NCI-H146 treated with DMSO at 0.1 percent for 48 hours (cell line): ENCODE measurements around the gene TDRD3.
"Not testable (repeated sequence)": the region's sequence is repeated elsewhere in the genome, so short reads cannot be mapped to it uniquely, and the experiment has no call there.

Experiments
- DNase-seq: peaks from one replicate; lab custom pipeline; 2025; ENCODE audit not compliant: unreplicated experiment; lab: John Stamatoyannopoulos, UW

TDRD3 gene

DNA sequence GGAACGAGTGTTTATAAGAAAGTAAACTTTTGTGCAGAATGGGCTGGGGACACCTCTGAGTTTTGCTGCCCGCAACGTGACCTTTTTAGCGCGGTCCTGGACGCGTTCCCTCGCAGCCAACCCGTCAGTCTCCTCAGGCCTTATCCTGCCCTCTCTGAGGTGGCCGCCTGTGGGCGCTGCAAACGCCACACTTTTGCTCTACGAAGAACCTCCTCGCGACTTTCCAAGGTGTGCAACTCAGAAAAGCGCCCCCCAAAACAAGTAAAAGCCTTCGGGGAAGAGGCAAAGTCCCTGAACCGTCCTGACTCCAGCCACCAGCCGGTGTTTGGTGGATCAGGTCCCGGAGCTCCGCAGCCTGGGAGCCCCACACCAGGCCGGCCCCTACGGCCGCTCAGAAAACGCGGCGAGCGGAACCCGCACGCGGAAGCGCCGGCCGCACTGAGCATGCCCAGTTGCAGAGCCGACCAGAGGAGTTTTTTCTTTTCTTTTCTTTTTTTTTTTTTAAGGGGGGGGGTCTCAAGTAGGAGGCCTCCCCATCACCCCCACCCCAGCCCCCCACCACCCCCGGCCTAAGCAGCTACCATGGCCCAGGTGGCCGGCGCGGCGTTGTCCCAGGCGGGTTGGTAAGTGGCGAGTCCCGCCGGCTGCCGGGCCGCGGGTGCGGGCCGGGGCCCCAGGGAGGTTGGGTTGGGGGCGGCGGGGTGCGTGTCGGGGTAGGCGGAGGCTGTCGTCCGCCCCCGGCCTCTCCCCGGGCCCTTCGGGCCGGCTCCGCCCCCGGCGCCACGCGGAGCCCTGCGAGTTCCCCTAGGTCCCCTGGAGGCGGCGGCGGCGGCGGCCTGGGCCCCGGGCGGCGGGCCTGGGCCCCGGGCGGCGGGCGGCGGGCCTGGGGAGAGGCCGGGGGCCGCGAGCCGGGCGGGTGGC is at the start of gene TDRD3:
Gene TDRD3 (plus strand): TSS at position 438 of the 921 bp plus-strand sequence. CDS start 145 bp downstream, at position 583.
- DNase-seq = peak; percentile 73

DNA sequence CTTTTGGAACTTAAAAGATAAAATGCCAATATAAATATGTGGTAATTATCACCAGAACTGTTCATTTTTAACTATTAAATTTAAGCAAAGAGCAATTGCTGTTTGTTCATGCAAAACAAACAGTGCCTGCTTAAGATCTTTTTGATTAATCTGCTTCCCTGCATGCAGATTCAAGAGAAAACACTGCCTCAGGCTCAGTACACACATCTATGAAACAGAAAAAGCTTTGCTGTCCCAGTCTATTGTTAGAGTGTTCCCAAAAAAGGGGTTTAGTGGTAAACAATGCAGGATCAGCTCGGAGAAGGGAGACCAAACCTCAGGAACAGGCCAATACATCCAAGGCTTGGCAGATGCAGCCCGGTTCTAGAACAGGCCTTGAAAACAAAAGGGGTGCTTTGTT is 49.3 kb upstream of the TDRD3 start:
- DNase-seq = no peak

DNA sequence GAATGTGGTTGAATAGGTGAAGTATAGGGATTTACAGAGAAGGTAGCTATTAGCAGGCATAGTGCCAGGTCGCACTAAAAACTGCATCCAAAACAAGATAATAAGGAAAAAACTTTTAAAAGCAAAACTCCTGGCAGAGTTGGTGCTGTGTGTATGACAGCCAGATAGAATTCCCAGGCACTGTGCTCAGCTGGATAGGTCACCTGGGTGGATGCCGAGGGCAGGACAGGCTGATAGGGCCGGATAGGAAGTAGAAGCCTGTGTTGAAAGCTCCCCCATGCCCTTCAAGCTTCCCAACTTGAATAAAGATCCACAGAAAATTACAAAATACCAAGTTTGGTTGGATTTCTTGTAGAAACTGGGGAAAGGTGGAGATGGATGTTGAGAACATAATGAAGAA is 48.9 kb upstream of the TDRD3 start:
- no peak for DNase-seq

DNA sequence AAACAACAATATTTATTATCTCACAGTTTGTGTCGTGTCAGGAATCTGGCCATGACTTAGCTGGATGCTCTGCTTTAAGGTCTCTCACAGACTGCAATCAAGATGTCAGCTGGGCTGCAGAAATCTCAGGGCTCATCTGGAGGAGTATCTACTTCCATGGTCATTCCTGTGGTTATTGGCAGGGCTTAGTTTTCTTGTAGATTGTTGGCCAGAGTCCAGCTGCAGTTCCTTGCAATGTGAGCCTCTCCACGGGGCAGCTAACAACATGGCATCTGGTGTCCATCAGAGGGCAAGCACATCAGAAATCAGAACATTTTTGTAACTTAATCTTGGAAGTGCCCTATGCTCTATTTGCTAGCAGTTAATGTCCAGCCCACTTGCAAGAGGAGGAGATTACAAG is 45.7 kb upstream of the TDRD3 start:
- no peak for DNase-seq

DNA sequence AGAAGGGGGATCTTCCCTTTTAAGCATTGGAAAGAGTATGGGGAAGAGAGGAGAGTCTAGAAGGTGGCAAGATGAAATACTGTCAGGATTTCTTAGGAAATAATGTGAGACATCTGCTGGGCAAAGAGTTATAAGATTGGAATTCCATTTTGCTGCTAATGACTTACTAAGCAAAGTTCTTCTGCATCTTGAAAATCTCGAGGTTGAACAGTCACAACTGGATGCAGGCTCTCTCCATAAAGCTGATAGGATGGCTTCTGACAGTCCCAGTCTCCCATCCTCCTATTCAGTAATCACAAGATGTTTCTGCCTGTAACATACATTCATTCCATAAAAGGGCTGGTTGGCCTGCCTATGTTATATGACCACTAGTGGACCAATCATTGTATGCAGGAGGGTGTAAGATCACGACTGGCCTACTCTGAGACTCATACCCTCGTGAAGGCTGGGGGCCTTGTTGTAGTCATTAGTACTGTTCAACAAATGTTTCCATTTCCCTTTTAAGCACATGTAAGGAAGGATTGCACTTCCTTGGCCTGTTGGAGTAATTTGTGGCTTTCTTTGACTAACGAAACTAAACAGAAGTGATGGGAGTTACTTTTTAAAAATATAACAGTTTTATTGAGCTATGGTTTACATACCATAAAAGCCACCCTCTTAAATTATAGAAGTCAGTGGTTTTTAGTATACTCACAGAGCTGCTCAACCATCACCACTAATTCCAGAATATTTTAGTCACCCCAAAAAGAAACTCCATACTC is 45.0 kb upstream of the TDRD3 start:
- DNase-seq = no peak

DNA sequence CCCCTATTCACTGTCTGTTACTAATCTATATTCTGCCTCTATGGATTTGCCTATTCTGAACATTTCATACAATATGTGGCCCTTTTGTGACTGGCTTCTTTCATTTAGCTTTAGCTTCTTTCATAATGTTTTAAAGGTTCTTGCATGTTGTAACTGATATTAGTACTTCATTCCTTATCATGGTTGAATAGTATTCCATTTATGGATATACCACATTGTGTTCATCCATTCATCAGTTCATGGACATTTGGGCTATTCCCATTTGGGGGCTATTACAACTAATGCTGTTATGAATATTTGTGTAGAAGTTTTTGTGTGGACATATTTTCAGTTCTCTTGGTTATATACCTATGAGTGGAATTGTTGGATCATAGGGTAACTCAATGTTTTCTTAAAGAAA is 44.4 kb upstream of the TDRD3 start:
- no peak for DNase-seq

DNA sequence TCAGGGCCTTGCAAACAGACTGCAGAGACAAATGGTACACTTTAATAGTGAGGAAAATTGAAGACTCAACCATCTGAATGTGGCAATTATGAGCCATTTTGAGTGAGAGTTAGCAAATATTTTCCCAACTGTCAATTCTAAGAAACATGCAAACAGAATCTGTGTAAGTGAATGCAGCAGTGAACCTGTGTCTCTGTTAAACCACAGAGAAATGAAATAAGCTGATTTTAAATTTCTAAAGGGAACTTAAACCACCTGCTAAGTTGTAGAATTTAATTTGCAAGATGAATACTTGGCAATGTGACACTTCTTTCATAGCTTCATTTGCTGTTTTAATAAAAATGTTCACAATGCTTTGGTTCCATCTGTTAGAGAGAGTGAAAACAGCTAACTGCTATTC is 42.0 kb upstream of the TDRD3 start:
- peak; percentile 17 for DNase-seq

DNA sequence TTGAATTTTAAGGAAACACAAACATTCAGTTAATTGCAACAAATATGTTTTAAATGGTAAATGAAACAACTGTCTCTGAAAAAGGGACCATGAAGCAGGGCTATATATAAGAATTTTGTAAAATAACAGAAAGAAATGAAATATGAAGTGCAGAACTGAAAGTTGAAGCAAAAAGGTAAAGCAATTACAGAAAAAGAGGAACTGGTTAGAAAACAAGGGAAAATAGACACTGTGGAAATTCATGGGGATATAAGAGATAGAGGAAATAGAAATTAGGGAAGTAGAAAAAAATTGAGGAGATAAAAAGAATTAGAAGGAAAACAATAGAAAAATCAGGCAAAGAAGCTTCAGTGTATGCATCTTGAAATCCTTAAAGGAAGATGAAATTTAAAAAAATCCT is 40.0 kb upstream of the TDRD3 start:
- DNase-seq = no peak

DNA sequence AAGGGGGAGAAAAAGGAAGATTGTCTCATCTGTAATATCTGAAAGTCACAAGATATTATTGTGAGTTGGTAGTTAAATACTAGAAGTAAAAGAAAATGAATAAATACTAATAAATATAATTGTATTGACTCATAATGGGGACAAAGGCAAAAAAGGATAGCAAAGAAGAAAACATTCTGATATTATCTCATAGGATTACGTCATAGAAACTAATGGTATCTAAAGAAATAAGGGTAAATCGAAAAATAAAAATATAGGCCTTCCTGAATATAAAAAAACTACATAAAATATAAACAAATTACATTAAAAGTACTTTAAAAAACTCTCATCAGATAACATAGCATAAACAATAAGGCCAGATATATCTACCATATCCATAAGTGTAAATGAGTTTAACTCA is 38.6 kb upstream of the TDRD3 start:
- DNase-seq = no peak

DNA sequence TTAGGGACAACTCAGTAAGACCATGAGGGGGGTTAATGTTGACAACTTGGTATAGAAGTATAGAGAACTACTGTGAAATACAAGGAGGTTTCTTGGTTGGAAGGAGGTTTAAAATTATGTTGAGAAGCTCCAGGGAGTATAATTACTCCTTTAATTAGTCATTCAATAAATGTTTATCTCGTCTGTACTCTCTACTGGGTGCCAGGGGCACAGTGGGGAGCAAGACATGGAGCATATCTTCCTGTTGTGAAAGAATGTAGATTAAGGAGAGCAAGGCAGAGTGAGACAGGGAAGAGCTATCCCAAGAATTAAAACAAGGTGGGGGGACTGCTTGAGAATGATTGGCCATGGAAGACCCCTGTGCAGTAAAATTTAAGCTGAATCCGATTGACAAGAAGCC is 33.7 kb upstream of the TDRD3 start:
- DNase-seq = peak; percentile 12

DNA sequence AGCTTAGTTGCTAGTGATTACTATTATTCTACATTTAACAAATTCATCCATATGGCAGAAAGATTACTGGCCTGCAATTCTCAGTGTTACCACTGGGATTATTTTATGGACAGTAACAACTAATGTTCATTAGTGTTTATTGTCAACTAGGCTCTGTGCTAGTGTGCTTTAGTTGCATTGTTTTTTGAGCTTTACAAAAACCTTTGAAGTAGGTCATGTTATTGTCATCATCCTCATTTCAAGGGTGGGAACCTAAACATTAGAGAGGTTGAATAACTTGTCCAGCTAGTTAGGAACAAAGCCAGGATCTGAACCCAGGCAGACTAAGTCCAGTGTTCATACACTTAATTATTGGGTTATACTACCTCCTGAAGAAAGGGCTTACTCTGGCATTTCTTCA is 27.8 kb upstream of the TDRD3 start:
- DNase-seq = no peak

DNA sequence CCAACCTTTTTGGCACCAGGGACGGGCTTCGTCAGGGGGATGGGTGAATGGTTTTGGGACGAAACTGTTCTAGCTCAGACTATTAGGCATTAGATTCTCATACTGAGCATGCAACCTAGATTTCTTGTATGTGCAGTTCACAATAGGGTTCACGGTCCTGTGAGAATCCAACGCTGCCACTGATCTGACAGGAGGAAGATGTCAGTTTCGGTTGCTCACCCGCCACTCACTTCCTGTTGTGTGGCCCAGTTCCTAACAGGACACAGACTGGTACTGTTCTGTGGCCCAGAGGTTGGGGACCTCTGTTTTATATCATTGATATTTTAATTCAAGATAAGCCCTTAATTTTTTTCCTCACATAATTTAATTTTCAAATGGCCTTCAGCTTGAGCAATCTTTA is 26.7 kb upstream of the TDRD3 start:
- no peak for DNase-seq

DNA sequence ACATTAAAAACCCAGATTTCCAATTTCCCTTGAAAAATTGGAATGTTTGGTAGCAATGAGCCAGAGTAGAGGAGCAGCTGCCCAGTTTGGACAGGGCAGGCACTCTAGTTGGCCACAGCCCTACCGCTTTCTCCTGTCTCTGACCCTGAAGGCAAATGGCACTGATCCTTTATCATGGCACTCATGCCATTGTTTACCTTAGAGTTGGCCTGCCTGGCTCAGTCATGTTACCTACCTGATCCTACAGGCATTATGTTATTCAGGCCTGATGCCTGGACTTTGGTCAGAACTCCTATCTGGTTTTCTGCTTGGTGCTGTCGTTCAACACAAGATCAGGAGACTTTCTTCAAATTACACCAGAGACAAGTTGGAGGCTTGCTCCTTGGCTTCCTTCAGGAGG is 24.9 kb upstream of the TDRD3 start:
- DNase-seq = no peak

DNA sequence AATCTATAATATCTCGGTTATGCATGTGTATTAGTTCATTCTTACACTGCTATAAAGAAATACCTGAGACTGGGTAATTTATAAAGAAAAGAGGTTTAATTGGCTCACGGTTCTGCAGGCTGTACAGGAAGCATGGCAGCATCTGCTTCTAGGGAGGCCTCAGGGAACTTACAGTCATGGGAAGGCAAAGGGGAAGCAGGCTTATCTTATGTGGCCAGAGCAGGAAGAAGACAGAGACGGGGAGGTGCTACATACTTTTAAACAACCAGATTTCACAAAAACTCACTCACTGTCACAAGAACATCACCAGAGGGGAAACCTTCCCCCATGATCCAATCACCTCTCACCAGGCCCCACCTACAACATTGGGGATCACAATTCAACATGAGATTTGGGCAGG is 17.7 kb upstream of the TDRD3 start:
- not testable (repeated sequence) for DNase-seq

DNA sequence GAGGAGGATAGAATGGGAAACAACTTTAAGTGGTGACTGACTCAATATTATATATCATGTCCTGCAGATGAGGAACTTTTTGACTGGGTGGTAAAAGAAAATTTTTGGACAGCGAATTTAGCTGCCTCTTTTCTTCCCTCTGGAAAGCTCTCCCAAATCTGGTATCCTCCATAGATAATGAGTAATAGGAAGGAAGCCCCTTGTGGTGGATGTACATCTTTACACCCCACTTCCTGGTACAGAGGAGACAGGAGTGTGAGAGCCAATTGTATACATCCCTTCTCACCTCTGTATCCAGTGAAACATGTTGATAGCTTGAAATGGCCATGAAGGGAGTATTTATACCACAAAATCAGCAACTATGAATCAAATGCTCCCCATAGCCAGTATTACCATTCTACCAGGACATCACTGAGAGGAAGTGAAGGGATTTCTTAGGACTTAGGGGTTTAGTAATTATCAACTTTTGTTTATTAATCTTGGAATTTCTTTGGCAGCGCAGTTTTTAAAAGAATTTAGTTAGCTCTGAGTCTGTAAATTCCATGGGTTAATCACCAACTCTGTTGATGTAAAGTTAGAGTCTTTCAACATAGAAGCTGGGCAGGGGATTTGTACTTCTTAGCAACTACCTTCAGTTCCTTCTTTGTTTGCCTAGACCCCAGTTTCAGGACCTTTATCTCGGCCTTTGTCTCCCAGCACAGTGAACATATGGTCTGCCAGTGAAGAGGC is 17.0 kb upstream of the TDRD3 start:
- no peak for DNase-seq

DNA sequence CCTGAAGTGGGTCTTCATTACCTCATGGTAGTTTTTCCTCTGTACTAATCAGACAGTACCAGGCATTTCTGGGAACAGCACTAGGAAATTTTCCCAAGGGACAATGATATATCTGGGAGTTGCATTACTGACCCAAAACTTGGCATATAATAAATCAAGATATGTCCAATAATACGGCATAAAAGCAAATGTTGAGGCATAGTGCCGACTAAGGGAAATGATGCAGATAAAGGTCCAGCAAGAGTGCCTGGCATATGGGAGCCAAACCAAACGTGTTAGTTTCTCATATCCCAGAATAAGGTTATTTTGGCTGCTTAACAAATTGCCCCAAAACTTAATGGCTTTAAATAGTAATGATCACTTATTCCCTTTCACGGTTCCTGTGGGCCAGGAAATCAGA is 12.1 kb upstream of the TDRD3 start:
- DNase-seq = no peak

DNA sequence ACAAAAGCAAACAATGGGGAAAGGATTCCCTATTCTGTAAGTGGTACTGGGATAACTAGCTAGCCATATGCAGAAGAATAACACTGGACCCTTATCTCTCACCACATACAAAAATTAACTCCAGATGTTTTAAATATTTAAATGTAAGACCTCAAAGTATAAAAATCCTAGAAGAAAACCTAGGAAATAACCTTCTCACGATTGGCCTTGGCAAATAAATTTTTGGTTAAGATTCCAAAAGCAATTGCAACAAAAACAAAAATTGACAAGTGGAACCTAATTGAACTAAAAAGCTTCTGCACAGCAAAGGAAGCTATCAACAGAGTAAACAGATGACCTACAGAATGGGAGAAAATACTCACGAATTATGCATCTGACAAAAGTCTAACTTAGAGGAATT is 10.8 kb upstream of the TDRD3 start:
- no peak for DNase-seq

DNA sequence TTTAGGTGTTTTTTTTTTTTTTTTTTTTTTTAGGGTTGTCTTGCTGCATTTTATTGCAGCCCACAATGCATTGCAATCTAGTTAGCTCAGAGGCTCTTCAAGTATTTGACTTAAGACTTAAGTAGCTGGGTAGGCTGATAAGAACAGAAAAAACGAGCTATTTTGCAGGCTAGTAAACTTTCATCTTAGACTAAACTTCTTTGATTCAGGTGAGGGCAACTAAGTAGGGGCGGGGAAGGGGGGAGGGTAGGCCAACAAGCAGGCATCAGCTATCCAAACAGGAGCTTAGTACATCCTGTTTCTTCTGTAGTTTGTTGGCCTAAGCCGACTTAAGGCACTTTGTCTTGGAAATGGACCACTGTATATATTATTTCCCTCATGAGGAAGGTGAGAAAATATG is 4.9 kb upstream of the TDRD3 start:
- no peak for DNase-seq

DNA sequence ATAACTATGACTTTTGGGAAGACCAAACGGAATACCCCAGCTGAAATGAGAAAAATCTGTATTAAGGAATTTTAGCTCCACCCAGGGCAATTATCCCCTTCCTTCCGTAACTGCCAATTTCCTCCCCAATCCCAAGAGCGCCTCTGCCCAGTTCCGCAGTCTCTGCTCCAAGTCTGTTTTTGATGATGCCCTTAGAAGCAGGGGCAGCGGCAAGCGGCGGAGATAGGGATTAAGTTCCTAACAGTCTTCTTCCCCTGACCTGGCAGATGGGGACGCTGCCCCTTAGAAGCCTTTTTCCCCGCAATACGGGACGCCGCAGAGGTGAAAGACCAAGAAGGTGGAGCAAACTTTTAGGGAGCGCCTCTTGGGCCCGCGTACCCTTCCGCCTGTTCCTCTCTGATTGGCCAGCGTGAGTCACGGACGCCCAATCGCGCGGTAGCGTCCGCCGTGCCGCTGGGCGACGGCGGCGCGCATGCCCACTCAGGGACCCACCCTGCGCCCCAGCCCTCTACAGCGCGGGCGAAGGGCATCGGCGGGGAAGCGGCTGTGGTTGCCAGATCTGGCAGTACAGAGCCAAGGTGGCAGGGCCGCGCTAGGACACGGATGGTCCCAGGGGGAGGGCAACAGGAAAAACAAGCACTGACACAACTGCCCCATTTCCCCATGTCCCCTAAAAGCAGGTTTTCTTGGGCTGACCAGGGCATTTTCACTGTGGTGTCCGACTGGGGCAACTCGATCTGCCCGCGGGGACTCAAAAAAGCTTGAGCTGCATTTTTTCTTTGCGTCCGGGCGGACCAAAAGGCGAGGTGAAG is 843 bp upstream of the TDRD3 start:
- peak; percentile 85 for DNase-seq

DNA sequence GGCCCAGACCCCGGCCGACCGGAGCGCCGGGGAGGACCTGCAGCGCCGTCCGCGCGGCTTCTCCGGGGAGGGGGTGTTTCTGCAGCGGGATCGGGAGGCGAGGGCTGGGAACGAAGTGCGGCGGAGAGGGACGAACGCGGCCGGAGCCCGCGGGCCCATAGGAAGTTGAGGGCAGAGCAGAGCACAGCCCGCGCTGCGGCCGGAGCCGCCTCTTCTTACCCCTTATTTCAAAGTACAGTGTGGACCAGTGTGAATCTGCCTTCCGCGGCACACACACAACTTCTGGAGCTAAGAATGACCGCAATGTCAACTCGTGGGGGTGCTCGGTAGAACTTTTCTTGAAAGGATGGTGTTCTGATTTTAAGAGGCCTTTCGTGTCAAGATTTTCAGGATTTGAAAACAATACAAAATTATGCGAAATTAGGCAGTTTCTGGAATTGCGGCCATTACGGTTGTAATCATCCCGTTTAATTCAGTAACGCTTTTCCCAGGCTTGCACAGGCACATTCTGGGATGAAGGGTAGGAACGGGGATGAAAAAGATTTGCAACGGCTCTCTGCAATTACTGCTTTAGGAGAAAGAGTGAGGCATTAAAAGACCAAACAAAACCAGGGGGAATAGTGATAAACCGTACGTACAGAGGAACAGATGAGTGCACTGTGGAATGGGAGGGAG is 821 bp downstream of the TDRD3 start:
- DNase-seq = peak; percentile 43
